DMS153 treated with DMSO at 0.1 percent for 48 hours (cell line): ENCODE results near the gene GOLGA6C.
"Not testable (repeated sequence)": the region's sequence is repeated elsewhere in the genome, so short reads cannot be mapped to it uniquely, and the experiment has no call there.

Experiments used
- DNase-seq: peaks from one replicate; lab custom pipeline; 2025; ENCODE audit not compliant: unreplicated experiment; lab: John Stamatoyannopoulos, UW

GOLGA6C gene

GRCh38 chr15:75227663-75228280, 30.4 kb upstream of the GOLGA6C start:
- DNase-seq = no peak

GRCh38 chr15:75228787-75229186, 29.3 kb upstream of the GOLGA6C start:
- no peak for DNase-seq

DNA sequence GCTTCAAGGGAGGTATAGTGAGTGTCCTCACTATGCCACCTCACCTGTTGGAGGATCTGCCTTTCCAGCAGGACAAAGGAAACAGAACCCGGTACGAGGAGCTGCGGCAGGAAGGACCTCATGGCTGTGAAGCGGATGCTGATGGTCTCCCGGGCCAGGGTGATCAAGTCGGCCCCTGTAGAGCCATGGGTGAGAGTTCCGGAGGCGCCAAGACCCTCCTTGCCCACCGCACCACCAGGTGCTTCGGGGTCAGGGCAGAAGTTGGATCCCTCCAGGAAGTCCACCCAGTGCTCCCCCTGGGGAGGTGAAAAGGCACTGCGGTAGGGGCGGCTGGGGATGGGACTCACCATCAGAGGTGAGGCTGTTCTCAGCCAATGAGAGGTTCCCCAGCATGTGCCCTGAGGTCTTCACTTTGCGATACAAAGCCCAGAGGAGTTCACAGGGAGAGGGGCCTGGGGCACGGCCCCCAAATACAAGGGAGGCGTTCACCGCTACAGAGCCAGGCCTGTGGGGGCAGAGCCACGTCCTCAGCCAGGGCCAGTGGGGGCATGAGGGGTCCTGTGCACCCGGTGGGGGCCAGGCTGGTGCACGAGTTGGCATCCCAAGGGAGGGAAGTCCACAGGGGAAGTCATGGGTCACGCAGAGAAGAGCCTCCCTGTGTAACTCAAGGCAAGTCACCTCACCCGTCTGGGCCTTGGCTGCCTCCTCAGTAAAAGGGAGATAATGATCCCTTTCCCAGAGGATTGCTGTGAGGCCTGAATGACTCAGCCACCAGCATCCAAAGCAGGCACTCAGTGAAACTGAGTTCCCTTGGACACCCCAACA, 28.7 kb upstream of the GOLGA6C start:
- DNase-seq = no peak

DNA sequence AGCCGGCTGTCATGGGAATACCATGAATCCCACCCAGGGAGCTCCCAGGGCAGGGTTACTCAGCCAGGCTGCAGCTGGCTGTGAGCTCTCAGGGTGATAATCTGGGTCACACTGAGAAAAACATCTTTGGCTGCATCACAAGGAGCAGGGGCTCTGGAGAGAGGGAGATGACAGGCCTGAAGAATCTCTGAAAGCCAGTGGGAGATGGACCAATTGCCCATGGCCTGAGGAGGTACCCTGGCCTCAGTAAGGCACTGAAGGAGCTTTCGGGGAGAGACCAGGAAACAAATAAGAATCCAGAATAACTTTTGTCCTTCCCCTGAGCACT, 28.2 kb upstream of the GOLGA6C start:
- no peak for DNase-seq

DNA sequence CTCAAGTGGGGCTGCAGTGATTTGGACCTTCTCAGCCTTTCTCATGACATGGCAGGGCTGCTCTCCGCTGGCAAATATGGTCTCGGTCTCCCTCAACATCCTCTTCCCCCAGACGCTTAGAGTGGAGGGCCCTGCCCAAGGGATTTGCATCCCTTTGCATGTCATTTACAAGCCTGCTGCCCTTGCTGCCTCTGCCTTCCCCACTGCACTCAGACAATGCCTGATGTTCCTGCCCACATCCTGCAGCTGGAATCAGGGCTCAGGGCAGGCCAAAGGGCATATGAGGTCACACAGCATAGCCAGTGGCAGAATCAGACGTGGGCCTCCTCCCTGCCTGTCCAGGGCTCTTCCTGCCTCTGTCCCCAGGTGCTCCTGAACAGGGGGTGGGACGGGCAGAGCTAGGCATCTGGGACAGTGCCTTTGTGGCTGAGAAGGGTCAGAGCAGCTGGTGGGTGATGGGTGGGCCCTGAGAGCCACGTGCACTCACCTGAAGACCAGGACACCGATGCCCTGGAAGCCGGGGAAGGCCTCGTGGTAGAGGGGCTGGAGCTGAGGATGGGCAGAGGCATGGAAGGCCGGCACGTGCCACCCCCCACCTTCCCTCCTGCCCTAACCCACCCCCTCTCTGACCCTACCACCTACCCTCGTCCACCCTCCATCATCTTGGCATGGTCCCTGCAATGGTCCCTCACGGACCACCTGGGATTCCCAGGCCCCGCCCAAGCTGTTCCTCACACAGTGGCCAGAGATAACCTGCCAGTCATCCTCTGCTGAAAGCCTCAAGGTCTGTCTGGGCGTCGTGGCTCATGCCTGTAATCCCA, 27.4 kb upstream of the GOLGA6C start:
- DNase-seq = no peak

DNA sequence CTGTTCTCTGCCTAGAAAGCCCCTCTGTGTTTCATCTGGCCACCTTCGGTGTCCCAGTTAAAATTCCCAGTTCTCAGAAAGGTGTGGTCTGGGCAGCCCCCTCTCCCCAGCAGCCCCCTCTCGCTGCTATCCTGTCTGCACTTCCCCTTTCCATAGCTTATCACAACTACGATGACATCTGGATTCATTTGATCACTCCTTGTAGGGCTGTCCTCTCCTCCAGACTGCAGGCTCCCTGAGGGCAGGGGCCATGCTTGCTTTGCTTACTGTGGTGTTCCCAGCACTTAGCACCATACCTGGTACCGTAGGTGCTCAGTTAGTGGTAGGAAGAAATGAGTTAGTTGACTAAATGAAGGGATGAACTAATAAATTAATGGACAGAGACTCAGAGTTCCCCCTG, 26.3 kb upstream of the GOLGA6C start:
- DNase-seq = no peak

DNA sequence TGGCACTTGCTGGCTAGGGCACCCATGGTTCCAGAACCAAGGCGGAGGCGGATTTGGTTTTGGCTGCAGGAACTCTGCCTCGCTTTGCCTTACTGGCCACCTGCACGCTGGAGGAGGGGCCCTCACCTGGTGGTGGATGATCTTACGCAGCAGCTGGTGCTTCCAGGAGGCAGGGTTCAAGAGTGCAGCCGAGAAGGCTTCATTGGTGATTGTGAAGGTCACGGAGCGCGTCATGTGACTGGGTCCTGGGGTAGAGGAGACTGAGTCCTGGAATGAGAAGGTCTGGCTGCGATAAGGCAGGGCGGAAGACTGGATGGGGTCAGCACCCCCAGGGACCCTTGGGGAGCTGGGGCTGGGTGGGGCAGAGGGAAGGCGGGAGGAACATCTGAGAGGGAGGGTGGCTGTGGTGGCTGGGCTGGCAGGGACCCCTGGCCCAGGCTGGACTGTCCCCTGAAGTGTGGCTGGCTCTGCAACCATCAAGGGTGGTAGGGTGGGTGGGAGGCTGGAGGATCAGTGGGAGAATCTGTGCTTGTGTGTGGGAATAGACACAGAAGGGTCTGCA, 25.8 kb upstream of the GOLGA6C start:
- no peak for DNase-seq

DNA sequence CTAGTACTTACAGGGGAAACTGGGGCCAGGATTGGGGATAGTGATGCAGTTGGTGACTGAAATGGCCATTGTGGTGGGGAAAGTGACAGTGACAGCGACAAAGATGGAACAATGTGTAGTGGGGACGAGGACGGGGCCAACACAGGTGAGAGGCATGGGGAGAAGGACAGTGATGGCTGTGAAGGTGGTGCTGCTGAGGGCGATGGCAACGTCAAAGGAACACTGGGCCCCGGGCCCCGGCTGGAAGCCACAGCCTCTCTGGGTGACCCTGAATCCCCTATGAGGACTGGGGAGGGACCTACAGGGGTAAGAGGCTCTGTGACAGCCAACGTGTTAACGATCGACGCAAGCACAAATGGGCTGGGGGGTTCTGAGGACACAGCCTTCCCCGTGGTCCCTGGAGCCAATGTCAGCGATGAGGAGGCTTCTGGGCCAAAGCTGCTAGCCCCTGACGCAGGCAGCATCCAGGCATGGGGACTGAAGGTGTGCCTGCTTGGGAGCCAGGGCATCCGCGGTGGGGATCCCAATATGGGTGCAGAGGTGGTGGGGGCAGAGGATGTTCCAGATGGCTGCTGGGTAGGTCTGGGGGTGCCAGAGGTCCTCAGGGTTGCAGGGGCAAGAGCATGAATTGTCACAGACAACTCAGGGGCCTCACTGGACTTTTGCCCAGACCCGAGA, 25.2 kb upstream of the GOLGA6C start:
- DNase-seq = no peak

GRCh38 chr15:75233504-75234190, 24.5 kb upstream of the GOLGA6C start:
- DNase-seq = no peak

GRCh38 chr15:75234191-75234810, 23.8 kb upstream of the GOLGA6C start:
- no peak for DNase-seq

DNA sequence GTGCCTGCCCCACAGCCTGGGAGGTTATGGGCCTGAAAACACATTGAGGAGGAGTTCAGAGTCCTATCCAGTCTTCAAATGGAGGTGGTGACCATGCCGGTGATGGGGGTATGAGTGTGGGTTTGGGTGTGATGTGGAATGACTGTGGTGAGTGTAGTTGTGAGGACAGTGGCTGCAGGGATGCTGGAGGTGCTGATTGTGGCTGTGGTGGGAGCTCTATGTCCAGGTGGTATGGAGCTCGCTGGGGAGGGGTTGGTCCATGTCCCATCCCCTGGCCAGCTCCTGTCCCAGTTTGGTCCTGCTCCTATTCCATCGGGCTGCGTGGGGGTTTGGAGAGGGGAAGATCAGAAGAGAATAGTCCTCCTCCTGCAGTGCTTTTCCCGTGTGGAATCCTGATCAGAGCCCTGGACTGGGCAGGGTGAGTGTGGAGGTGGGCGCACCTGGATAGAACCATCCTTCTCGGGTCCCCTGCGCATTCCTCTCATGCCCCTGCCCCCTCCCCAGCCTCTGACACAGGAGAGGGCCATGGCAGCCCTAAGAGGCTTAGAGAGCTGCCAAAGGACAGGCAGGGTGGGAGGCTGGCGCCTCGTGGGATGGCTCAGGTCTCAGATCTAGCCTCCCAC, 23.0 kb upstream of the GOLGA6C start:
- no peak for DNase-seq

DNA sequence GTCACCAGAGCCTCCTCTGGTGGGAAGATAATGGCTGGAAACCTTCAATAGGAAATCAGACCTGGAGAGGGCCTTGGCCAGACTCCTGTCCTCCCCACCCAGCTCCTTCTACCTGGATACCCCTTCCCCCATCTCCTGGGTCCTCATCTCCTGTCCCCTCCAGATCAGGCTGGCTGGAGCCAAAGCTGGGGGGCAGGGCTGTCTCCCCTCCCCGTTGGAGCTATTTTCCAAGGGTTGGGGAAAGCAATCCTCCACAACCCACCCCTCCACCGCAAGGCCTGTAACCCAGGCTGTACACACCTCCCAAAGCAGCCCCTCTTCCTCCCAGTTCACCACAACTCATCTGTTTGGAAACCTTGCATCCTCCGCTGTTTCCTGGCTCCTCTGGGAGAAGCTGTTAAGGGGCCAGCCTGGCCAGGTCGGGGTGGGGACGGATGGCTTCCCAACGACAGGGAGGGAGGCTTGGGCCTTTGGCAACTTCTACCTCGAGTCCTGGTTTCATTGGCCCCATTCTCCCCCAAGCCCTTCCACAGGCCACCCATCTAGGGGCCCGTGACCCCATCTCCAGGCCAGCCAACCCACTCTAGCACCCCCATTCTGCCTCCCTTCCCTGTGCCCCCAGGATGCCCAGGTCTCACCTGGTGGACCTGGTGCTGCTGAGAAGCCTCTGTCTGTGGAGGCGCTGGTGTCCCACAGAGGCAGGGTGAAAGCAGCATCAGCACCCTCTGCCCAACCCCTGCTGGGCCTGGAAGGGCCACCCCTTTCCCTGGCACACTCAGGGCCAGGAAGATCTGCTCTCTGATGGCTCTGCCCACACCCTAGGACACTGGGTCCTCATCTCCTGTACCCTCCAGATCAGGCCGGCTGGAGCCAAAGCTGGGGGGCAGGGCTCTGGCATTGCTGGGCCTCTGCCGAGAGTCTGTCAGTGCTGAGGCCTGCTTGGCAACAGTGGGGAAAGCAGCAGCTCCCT, 22.1 kb upstream of the GOLGA6C start:
- no peak for DNase-seq

- no peak for DNase-seq
Observed at GRCh38 chr15:75237316-75237982, 20.7 kb upstream of the GOLGA6C start.

DNA sequence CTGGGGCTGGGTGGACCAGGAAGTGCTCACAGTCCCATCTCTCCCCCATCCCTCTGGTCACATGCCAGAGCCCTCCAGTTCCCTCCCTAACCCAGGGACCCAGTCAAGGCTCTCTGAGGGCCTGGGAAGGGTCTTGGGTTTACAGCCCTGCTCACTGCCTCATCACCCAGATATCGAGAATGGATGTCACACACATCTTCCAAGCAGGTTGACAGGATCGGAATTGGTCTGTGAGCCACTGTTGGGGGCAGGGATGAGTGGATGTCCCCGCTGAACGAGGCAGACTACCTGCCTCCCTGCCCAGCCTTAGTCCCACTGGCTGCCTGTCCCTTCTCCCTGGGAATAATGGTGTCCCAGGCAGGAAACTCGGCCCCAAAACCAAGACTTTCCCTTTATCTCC, 20.0 kb upstream of the GOLGA6C start:
- no peak for DNase-seq

DNA sequence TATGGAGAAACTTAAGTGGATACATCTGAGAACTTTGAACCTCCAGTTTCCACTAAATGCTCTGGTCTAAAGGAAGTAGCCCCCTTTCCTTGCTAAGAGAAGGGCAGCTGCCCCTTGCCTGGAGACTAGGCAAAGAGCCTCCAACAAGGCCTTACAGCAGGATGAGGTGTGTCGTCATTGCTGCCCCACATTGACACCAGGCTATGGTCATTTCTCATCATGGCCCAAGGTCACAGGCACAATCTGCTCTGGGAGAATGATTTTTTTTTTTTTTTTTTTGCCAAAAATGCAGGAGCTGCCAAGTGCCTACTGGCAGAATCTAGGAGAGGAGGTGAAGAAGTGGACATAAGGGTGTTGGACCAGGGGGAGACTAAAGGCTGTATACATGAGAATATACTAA, 12.4 kb upstream of the GOLGA6C start:
- not testable (repeated sequence) for DNase-seq

DNA sequence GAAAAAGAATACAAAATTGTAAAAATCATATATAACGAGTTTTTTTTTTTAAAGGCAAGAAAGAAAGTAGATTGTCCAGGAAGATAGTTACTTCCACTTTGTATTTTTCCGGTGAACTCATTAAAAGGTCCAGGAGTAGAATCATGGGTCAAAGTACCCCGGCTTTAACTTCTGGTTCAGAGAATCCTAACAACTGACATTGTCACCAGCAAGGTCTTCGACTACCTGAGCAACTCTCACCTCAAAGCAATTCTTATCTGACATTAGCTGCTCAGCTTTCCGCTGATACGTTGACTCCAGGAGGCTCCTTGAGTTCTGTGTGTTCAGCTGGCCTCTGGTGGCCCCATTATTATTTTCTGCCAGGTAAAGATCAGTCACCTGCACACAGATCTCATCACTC, 9.1 kb upstream of the GOLGA6C start:
- DNase-seq = not testable (repeated sequence)

DNA sequence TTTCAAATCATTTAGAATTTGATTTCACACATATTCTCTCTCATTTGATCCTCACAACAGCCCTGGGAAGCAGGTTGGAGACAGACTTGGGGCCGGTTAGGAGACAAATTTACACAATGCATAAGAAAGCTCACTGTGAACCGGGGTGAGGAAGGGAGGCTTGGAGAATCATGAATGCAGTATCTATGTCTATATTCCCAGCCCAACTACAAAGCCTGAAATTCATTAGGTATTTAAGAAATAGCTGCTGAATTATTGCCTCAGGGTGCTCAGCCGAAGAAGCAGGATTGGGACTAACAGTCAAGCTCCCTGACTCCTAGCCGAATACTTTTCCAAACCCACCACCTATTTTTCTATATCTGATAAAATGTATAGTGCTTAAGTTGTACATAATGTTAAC, 8.4 kb upstream of the GOLGA6C start:
- no peak for DNase-seq

DNA sequence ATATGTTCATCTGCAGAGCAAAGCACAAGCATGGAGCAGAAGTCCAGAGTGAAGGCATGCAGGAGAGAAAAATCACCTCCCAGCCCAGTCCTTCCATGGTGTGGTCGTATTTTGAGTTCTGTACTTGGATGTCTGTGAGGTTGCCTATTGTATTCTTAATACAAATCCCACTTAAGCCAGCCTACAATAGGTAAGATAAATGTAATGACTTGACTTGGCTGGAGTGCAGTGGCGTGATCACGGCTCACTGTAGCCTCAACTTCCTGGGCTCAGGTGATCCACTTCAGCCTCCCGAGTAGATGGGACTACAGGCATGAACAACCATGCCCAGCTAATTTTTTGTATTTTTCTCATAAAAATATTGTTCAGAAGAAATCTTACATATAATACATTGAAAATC, 6.8 kb upstream of the GOLGA6C start:
- not testable (repeated sequence) for DNase-seq
